ENCODE results near the gene TRMU.
"Not testable (repeated sequence)": the region's sequence is repeated elsewhere in the genome, so short reads cannot be mapped to it uniquely, and the experiment has no call there.

Gene TRMU

DNA sequence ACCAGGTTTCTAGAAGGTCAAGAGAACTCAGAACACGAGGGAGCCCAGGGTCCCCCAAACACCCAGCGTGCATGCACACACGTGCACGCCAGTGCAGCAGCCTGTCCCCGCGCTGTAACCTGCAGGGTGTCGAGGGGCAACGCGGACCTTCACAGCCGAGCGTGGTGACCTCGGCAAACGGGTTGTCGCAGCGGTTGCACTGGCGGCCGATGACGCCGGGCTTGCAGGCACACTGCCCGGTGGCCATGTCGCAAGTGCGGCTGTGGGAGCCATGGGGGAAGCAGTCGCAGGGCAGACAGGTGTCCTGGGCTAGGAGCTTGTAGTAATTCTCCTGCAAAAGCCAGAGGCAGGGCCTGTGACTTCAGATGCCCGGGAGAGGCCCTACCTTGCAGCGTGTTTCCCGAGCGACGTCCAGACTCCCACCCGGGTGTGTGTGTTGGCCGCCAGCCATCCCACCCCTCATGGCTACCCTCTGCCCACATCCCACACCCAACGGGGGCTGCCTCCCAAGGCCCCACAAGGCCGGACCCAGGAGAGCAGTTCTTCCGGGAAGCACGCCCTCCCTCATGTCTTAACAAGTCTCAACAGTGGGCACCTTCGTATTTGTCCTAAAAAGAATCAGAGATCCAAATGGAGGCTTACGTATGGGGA, 56.1 kb downstream of the TRMU start:
- Histone ChIP-seq H3K27ac (no peak overlapping the region), H3K4me3 (ENCODE audit: low read depth, low read length) (no peak overlapping the region), H3K36me3 (replicated peaks) (no peaks in the 10 kb centered on the region), H3K27me3 (replicated peaks) (no peaks in the 10 kb centered on the region)
- TF ChIP-seq, protein P1, sequence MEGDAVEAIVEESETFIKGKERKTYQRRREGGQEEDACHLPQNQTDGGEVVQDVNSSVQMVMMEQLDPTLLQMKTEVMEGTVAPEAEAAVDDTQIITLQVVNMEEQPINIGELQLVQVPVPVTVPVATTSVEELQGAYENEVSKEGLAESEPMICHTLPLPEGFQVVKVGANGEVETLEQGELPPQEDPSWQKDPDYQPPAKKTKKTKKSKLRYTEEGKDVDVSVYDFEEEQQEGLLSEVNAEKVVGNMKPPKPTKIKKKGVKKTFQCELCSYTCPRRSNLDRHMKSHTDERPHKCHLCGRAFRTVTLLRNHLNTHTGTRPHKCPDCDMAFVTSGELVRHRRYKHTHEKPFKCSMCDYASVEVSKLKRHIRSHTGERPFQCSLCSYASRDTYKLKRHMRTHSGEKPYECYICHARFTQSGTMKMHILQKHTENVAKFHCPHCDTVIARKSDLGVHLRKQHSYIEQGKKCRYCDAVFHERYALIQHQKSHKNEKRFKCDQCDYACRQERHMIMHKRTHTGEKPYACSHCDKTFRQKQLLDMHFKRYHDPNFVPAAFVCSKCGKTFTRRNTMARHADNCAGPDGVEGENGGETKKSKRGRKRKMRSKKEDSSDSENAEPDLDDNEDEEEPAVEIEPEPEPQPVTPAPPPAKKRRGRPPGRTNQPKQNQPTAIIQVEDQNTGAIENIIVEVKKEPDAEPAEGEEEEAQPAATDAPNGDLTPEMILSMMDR (IDR thresholded peaks at IDR 0.05; ENCODE audit: low read depth, low read length, missing control alignments): no peak
- DNase-seq: no peak
- in situ Hi-C loops (cut with HindIII; ENCODE audit: low pct_ligation_motif_present, low sequenced_read_pairs): no loop called here

DNA sequence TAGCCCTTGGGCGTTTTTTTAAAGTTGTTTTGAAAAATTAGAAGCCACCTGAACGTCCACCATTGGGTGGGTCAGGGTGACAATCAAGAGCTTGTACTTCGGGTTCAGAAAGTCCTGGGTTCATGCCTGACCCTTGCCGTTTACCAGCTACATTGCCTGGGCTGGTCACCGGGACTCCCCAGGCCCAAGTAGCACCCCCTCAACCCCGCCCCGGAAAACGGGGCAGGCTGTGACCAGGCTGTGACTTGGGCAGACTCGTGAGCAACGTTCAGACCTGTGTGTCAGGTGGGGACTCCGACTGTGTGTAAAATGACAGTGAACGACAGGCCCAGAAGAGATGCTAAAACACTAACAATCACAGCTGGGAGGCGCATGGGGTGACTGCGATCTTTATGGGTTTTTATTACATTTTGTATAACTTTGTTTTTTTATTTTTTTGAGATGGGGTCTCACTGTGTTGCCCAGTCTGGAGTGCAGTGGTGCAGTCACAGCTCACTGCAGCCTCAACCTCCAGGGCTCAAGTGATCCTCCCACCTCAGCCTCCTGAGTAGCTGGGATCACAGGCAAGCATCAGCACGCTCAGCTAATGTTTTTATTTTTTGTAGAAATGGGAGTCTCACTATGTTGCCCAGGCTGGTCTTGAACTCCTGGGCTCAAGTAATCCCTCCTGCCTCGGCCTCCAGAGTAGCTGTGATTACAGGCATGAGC, 56.8 kb downstream of the TRMU start:
- Histone ChIP-seq H3K36me3 (replicated peaks) (no peaks in the 10 kb centered on the region), H3K27me3 (replicated peaks) (no peaks in the 10 kb centered on the region)
- no peak for DNase-seq

GRCh38 chr22:46393873-46394272, 58.4 kb downstream of the TRMU start:
- Histone ChIP-seq H3K27me3 (replicated peaks) (no peaks in the 10 kb centered on the region), H3K36me3 (replicated peaks) (no peaks in the 10 kb centered on the region), H3K4me3 (ENCODE audit: low read depth, low read length) (no peak overlapping the region), H3K27ac (no peak overlapping the region)
- TF ChIP-seq, protein P1 (IDR thresholded peaks at IDR 0.05; ENCODE audit: low read depth, low read length, missing control alignments): no peak
- in situ Hi-C loops (cut with HindIII; ENCODE audit: low pct_ligation_motif_present, low sequenced_read_pairs): no loop called here
- DNase-seq: no peak

More for the DNA sequence above, 56.8 kb downstream of the TRMU start:
- H3K4me3 ChIP-seq (ENCODE audit: low read depth, low read length): no peak overlapping the region
- no peak overlapping the region for H3K27ac ChIP-seq
- in situ Hi-C loops (cut with HindIII; ENCODE audit: low pct_ligation_motif_present, low sequenced_read_pairs): no loop called here
- TF ChIP-seq, protein P1 (IDR thresholded peaks at IDR 0.05; ENCODE audit: low read depth, low read length, missing control alignments): no peak

- TF ChIP-seq, protein P1 (IDR thresholded peaks at IDR 0.05; ENCODE audit: low read depth, low read length, missing control alignments): no peak
- Histone ChIP-seq H3K27ac (no peak overlapping the region), H3K27me3 (replicated peaks) (no peaks in the 10 kb centered on the region), H3K36me3 (replicated peaks) (no peaks in the 10 kb centered on the region), H3K4me3 (ENCODE audit: low read depth, low read length) (no peak overlapping the region)
- DNase-seq: no peak
- in situ Hi-C loops (cut with HindIII; ENCODE audit: low pct_ligation_motif_present, low sequenced_read_pairs): no loop called here
Measured at GRCh38 chr22:46394622-46395021, 59.1 kb downstream of the TRMU start.

GRCh38 chr22:46395145-46395544, 59.6 kb downstream of the TRMU start:
- DNase-seq: no peak
- Histone ChIP-seq H3K36me3 (replicated peaks) (no peaks in the 10 kb centered on the region), H3K27me3 (replicated peaks) (no peaks in the 10 kb centered on the region), H3K27ac (no peak overlapping the region), H3K4me3 (ENCODE audit: low read depth, low read length) (no peak overlapping the region)
- in situ Hi-C loops (cut with HindIII; ENCODE audit: low pct_ligation_motif_present, low sequenced_read_pairs): no loop called here
- TF ChIP-seq, protein P1 (IDR thresholded peaks at IDR 0.05; ENCODE audit: low read depth, low read length, missing control alignments): no peak

- H3K4me3 ChIP-seq (ENCODE audit: low read depth, low read length); DNase-seq; in situ Hi-C loops (cut with HindIII; ENCODE audit: low pct_ligation_motif_present, low sequenced_read_pairs); H3K36me3 ChIP-seq (replicated peaks); H3K27me3 ChIP-seq (replicated peaks); H3K27ac ChIP-seq: not testable (repeated sequence)
Measured at GRCh38 chr22:46397049-46397448, 61.5 kb downstream of the TRMU start.

Measured in brain microvascular endothelial cell (primary cell).